CD8-positive, alpha-beta memory T cell (primary cell): ENCODE data around the gene ASB1. TPM values are rescaled to one million over a fixed set of nuclear protein-coding genes. Genes with fewer than 3 reads are reported as not detected.

Experiments
- CTCF ChIA-PET: fragments of 350-600 bp; sonication (Branson Sonifier 250); formaldehyde crosslinking; loops from one replicate; lab custom pipeline; 2021; ENCODE audit warnings: antibody characterized with exemption; lab: Charles Lee
- POLR2A ChIA-PET: fragments of 350-600 bp; sonication (Branson Sonifier 250); formaldehyde crosslinking; loops from one replicate; lab custom pipeline; 2021; ENCODE audit warnings: antibody characterized with exemption; lab: Charles Lee
- DNase-seq, 5 donors: peaks; one replicate each; pipeline versions ENCODE4 v3.0.0 to v3.0.0-alpha.2; 2020 to 2022; ENCODE audit warnings: mixed read lengths in 1 of 5
- H3K27ac ChIP-seq: one replicate; pipeline ENCODE4 v1.7.0; 2013; ENCODE audit warnings: low read depth, mild to moderate bottlenecking, low read length, moderate library complexity
- H3K27me3 ChIP-seq: 2 replicates; pipeline ENCODE4 v1.7.0; 2013; ENCODE audit warnings: low read length, mild to moderate bottlenecking; ENCODE audit not compliant: insufficient read depth, poor library complexity, severe bottlenecking
- H3K36me3 ChIP-seq: 2 replicates; pipeline ENCODE4 v1.7.0; 2013; ENCODE audit warnings: mild to moderate bottlenecking, low read length, moderate library complexity; ENCODE audit not compliant: insufficient read depth
- H3K4me1 ChIP-seq: 2 replicates; pipeline ENCODE4 v1.7.0; 2013; ENCODE audit warnings: mild to moderate bottlenecking, low read length, moderate library complexity; ENCODE audit not compliant: insufficient read depth
- H3K4me3 ChIP-seq: 2 replicates; pipeline ENCODE4 v1.7.0; 2013; ENCODE audit warnings: mild to moderate bottlenecking, low read length
- H3K9me3 ChIP-seq: 2 replicates; pipeline ENCODE4 v1.7.0; 2013; ENCODE audit warnings: mild to moderate bottlenecking, low read length
- H3K27ac Mint-ChIP-seq, 8 donors: one replicate each; pipeline ENCODE4 v1.8.0; 2020 to 2021; ENCODE audit warnings: mixed read lengths in 8 of 8, mild to moderate bottlenecking in 6 of 8, inconsistent platforms in 3 of 8, moderate library complexity in 3 of 8
- H3K27me3 Mint-ChIP-seq, 2 donors: one replicate each; pipeline ENCODE4 v1.8.0; 2020 to 2021; ENCODE audit warnings: mixed read lengths in 2 of 2, mild to moderate bottlenecking in 1 of 2, moderate library complexity in 1 of 2
- H3K36me3 Mint-ChIP-seq, 3 donors: one replicate each; pipeline ENCODE4 v1.8.0; 2020 to 2021; ENCODE audit warnings: mixed read lengths in 3 of 3, inconsistent platforms in 1 of 3, mild to moderate bottlenecking in 1 of 3
- H3K4me1 Mint-ChIP-seq, 3 donors: one replicate each; pipeline ENCODE4 v1.8.0; 2020 to 2021; ENCODE audit warnings: mixed read lengths in 3 of 3, inconsistent platforms in 1 of 3, mild to moderate bottlenecking in 1 of 3
- H3K4me3 Mint-ChIP-seq, 7 donors: one replicate each; pipeline ENCODE4 v1.8.0; 2020 to 2021; ENCODE audit warnings: mixed read lengths in 7 of 7, mild to moderate bottlenecking in 6 of 7, moderate library complexity in 4 of 7, inconsistent platforms in 2 of 7
- H3K9me3 Mint-ChIP-seq, 5 donors: one replicate each; pipeline ENCODE4 v1.8.0; 2020 to 2022; ENCODE audit warnings: mixed read lengths in 5 of 5, mild to moderate bottlenecking in 3 of 5, moderate library complexity in 2 of 5, inconsistent platforms in 1 of 5
- polyA plus RNA-seq: library from polyadenylated mRNA; unstranded; fragments of 300-500 nt; fragmentation: Illumina TruSeq; gene quantifications from one replicate; pipeline ENCODE4 v1.2.3, GENCODE V29; 2021
- total RNA-seq, 2 experiments: library from RNA; stranded (reverse); gene quantifications; one replicate each; pipeline ENCODE4 v1.2.3, GENCODE V29; 2021

ASB1 gene
- total and polyA plus RNA-seq, 3 experiments from 2014 or later: 25.9 to 41.9 (median 41.8) TPM

DNA sequence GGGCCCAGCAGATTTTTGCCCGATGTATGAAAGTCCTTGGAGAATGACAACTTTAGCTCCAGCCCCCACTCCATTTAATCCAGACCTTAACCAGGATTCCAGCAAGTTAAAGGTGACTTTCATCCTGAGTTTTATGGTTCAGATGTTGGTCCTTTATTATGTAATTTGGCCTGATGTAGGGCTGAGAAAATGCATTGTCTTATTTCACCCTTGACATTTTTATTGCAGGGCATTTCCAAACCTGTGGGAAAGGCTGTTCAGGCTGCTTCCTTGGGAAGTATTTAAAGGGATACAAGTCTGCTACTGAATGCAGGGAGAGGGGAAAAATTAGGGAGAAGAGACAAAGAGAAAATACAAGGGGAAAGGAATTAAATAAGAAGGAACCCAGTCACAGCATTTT lies 48.8 kb downstream of the ASB1 start:
- no peak overlapping the region for H3K4me3 ChIP-seq
- Mint-ChIP-seq H3K36me3 (peaks cover 5 to 52% (median 9%) of the 10 kb centered on the region in 3 donors), H3K4me3 (no peak overlapping the region), H3K27me3 (peaks cover 4 to 6% of the 10 kb centered on the region in 2 donors), H3K27ac (no peak overlapping the region), H3K4me1 (peaks cover 0 to 8% (median 2%) of the 10 kb centered on the region in 3 donors), H3K9me3 (peaks cover 52 to 55% (median 53%) of the 10 kb centered on the region in 5 donors)
- DNase-seq: no peak
- H3K4me1 ChIP-seq: no peaks in the 10 kb centered on the region
- H3K9me3 ChIP-seq: peaks cover 9% of the 10 kb centered on the region
- CTCF ChIA-PET: no interaction called here
- H3K27ac ChIP-seq: no peak overlapping the region
- POLR2A ChIA-PET: no interaction called here
- H3K36me3 ChIP-seq: no peaks in the 10 kb centered on the region
- no peaks in the 10 kb centered on the region for H3K27me3 ChIP-seq

DNA sequence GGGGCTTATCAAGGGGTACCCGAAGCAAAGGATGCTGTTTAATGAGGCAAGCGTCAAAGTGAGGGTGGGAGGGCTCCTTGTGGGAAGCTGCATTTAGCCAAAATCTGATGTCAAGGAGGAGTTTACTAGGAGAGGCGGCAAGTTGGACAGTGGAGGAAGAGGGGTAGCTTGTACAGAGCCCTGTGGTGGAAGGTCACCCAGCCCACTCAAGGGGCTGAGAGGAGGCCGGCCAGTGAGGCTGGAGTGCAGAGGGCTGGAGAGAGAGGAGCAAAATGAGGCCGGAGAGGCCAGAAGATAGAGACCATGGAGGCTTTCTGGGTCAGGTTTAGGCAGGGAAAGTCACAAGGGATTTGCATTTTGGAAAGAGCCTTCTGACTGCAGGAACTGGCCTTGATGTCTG lies 49.5 kb downstream of the ASB1 start:
- Histone ChIP-seq H3K9me3 (peaks cover 9% of the 10 kb centered on the region), H3K27ac (no peak overlapping the region), H3K36me3 (no peaks in the 10 kb centered on the region), H3K27me3 (no peaks in the 10 kb centered on the region), H3K4me1 (no peaks in the 10 kb centered on the region), H3K4me3 (no peak overlapping the region)
- DNase-seq: no peak
- no peak overlapping the region for H3K27ac Mint-ChIP-seq
- H3K4me1 Mint-ChIP-seq: peaks cover 0 to 8% (median 2%) of the 10 kb centered on the region in 3 donors
- H3K36me3 Mint-ChIP-seq: peaks cover 5 to 50% (median 8%) of the 10 kb centered on the region in 3 donors
- peaks cover 4 to 6% of the 10 kb centered on the region in 2 donors for H3K27me3 Mint-ChIP-seq
- H3K4me3 Mint-ChIP-seq: no peak overlapping the region
- CTCF ChIA-PET: no interaction called here
- H3K9me3 Mint-ChIP-seq: peaks cover 51 to 57% (median 52%) of the 10 kb centered on the region in 5 donors
- POLR2A ChIA-PET: no interaction called here

GRCh38 chr2:238478216-238478615 lies 51.5 kb downstream of the ASB1 start:
- H3K36me3 Mint-ChIP-seq: peaks cover 1 to 35% (median 5%) of the 10 kb centered on the region in 3 donors
- Histone ChIP-seq H3K4me1 (no peaks in the 10 kb centered on the region), H3K36me3 (no peaks in the 10 kb centered on the region), H3K27ac (no peak overlapping the region), H3K9me3 (peaks cover 2% of the 10 kb centered on the region), H3K4me3 (no peak overlapping the region), H3K27me3 (no peaks in the 10 kb centered on the region)
- peaks cover 0 to 5% of the 10 kb centered on the region in 2 donors for H3K27me3 Mint-ChIP-seq
- CTCF ChIA-PET: interaction anchor here (1.4 kb wide), 1 partner anchor 35 kb away, joined by 4 read pairs; no protein-coding TSS in a partner anchor
- H3K4me1 Mint-ChIP-seq: peaks cover 0 to 2% (median 0%) of the 10 kb centered on the region in 3 donors
- DNase-seq: no peak
- no peak overlapping the region for H3K4me3 Mint-ChIP-seq
- POLR2A ChIA-PET: no interaction called here
- H3K9me3 Mint-ChIP-seq: peaks cover 36 to 44% (median 38%) of the 10 kb centered on the region in 5 donors
- peak overlapping the region in 1 of 8 donors; percentile 91 for H3K27ac Mint-ChIP-seq

DNA sequence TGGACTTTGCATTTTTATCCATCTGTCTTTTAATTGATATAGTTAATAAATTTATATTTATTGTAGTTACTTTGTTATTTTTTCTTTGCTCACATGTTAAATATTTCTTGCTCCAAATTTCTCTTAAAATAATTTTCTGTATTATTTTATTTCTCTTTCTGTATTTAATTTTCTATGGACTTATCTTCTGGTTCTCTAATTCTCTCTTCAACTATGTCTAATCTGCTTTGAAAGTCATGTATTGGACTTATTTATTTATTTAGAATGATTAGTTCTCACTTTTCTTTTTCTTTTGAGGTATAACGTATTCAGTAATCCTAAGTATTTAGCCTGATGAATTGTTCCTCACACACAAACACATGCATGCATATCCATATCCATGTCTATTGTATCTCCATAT lies 53.1 kb downstream of the ASB1 start:
- DNase-seq: no peak
- Mint-ChIP-seq H3K4me3 (no peak overlapping the region), H3K9me3 (peaks cover 21 to 28% (median 22%) of the 10 kb centered on the region in 5 donors), H3K4me1 (no peaks in the 10 kb centered on the region), H3K27ac (no peak overlapping the region), H3K27me3 (peaks cover 0 to 5% of the 10 kb centered on the region in 2 donors), H3K36me3 (peaks cover 1 to 27% (median 3%) of the 10 kb centered on the region in 3 donors)
- ChIA-PET POLR2A (no interaction called here), CTCF (no interaction called here)
- Histone ChIP-seq H3K27ac (no peak overlapping the region), H3K9me3 (no peaks in the 10 kb centered on the region), H3K27me3 (no peaks in the 10 kb centered on the region), H3K4me1 (no peaks in the 10 kb centered on the region), H3K36me3 (no peaks in the 10 kb centered on the region), H3K4me3 (no peak overlapping the region)

- Mint-ChIP-seq H3K27me3 (no peaks in the 10 kb centered on the region), H3K4me1 (no peaks in the 10 kb centered on the region), H3K9me3 (peaks cover 14 to 27% (median 17%) of the 10 kb centered on the region in 5 donors), H3K36me3 (peaks cover 1 to 12% (median 3%) of the 10 kb centered on the region in 3 donors), H3K4me3 (no peak overlapping the region), H3K27ac (no peak overlapping the region)
- Histone ChIP-seq H3K27ac (no peak overlapping the region), H3K4me3 (no peak overlapping the region), H3K9me3 (no peaks in the 10 kb centered on the region), H3K27me3 (no peaks in the 10 kb centered on the region), H3K4me1 (no peaks in the 10 kb centered on the region), H3K36me3 (no peaks in the 10 kb centered on the region)
- POLR2A ChIA-PET: no interaction called here
- DNase-seq: no peak
- CTCF ChIA-PET: no interaction called here
These were observed 56.3 kb downstream of the ASB1 start for GRCh38 chr2:238483021-238483420.

DNA sequence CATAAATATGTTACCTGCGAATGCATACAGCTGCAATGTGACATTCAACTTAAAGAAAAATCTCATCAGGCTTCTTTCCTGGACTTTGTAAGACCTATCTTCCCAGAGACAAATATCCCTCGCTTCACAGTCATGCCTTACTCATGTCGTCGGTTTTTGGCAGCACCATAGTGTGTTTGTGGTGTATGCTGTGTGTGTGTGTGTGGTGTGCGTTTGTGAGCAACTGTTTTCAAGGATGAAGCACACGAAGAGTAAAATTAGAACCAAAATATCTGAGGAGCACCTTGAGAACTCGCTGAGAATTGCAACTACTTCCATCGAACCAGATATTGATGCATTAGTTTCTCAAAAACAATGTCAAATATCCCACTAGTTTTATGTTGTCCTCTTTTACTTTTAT lies 56.9 kb downstream of the ASB1 start:
- ChIA-PET POLR2A (no interaction called here), CTCF (no interaction called here)
- no peaks in the 10 kb centered on the region for H3K27me3 ChIP-seq
- H3K4me1 ChIP-seq: no peaks in the 10 kb centered on the region
- H3K27me3 Mint-ChIP-seq: no peaks in the 10 kb centered on the region
- no peaks in the 10 kb centered on the region for H3K9me3 ChIP-seq
- no peak overlapping the region for H3K27ac Mint-ChIP-seq
- H3K4me3 ChIP-seq: no peak overlapping the region
- no peak for DNase-seq
- no peaks in the 10 kb centered on the region for H3K4me1 Mint-ChIP-seq
- H3K9me3 Mint-ChIP-seq: peaks cover 13 to 23% (median 17%) of the 10 kb centered on the region in 5 donors
- no peak overlapping the region for H3K27ac ChIP-seq
- H3K36me3 Mint-ChIP-seq: peaks cover 0 to 12% (median 3%) of the 10 kb centered on the region in 3 donors
- no peaks in the 10 kb centered on the region for H3K36me3 ChIP-seq
- H3K4me3 Mint-ChIP-seq: no peak overlapping the region

GRCh38 chr2:238484522-238485452 lies 58.1 kb downstream of the ASB1 start:
- CTCF ChIA-PET: no interaction called here

More at GRCh38 chr2:238484522-238485452, 58.1 kb downstream of the ASB1 start:
- H3K9me3 ChIP-seq: no peaks in the 10 kb centered on the region
- no peaks in the 10 kb centered on the region for H3K36me3 ChIP-seq
- H3K27me3 ChIP-seq: no peaks in the 10 kb centered on the region
- H3K4me3 ChIP-seq: no peak overlapping the region
- Mint-ChIP-seq H3K36me3 (peaks cover 0 to 12% (median 3%) of the 10 kb centered on the region in 3 donors), H3K4me1 (no peaks in the 10 kb centered on the region), H3K27ac (no peak overlapping the region), H3K4me3 (no peak overlapping the region), H3K9me3 (peaks cover 6 to 17% (median 10%) of the 10 kb centered on the region in 5 donors), H3K27me3 (peaks cover 0 to 2% of the 10 kb centered on the region in 2 donors)
- no peaks in the 10 kb centered on the region for H3K4me1 ChIP-seq
- POLR2A ChIA-PET: no interaction called here
- no peak overlapping the region for H3K27ac ChIP-seq
- DNase-seq: no peak
